Natural killer cell (primary cell): Measurements from ENCODE around the gene KCNK5. TPM values are rescaled to one million over a fixed set of nuclear protein-coding genes. Genes with fewer than 3 reads are reported as not detected.

Source experiments
- ATAC-seq, 3 donors: fragments of 150-1000 bp in 2 of 3; fragments of 200-7000 bp in 1 of 3; cut with Tn5 transposase; 1 replicate in 1 of 3; 2 replicates in 2 of 3; pipeline ENCODE4 v1.10.0; 2021; ENCODE audit warnings: mild to moderate bottlenecking in 2 of 3, moderate library complexity in 2 of 3
- DNase-seq, 2 donors: peaks; one replicate each; pipeline versions ENCODE4 v3.0.0 to v3.0.0-alpha.2; 2013 to 2021; ENCODE audit warnings: mixed read lengths in 1 of 2
- H3K27ac ChIP-seq: one replicate; pipeline ENCODE4 v1.5.1; 2013; ENCODE audit warnings: mild to moderate bottlenecking, low read length
- H3K27me3 ChIP-seq: one replicate; pipeline ENCODE4 v1.6.1; 2013; ENCODE audit warnings: low read length; ENCODE audit not compliant: control insufficient read depth, insufficient read depth
- H3K36me3 ChIP-seq: one replicate; pipeline ENCODE4 v1.6.1; 2013; ENCODE audit warnings: low read length; ENCODE audit not compliant: control insufficient read depth, insufficient read depth
- H3K4me1 ChIP-seq: one replicate; pipeline ENCODE4 v1.6.1; 2013; ENCODE audit warnings: low read length; ENCODE audit not compliant: control insufficient read depth, insufficient read depth
- H3K4me3 ChIP-seq: one replicate; pipeline ENCODE4 v1.5.1; 2013; ENCODE audit warnings: low read length
- H3K9me3 ChIP-seq: one replicate; pipeline ENCODE4 v1.6.1; 2013; ENCODE audit warnings: low read length; ENCODE audit not compliant: control insufficient read depth, insufficient read depth
- H3K27ac Mint-ChIP-seq, 2 donors: one replicate each; pipeline ENCODE4 v1.8.0; 2022; ENCODE audit warnings: mild to moderate bottlenecking in 2 of 2, mixed read lengths in 2 of 2, moderate library complexity in 1 of 2
- H3K27me3 Mint-ChIP-seq, 2 donors: one replicate each; pipeline ENCODE4 v1.8.0; 2022; ENCODE audit warnings: low read depth in 2 of 2, mixed read lengths in 2 of 2
- H3K36me3 Mint-ChIP-seq: one replicate; pipeline ENCODE4 v1.8.0; 2022; ENCODE audit warnings: mixed read lengths
- H3K4me1 Mint-ChIP-seq, 2 donors: one replicate each; pipeline ENCODE4 v1.8.0; 2022; ENCODE audit warnings: mixed read lengths in 2 of 2
- H3K4me3 Mint-ChIP-seq: one replicate; pipeline ENCODE4 v1.8.0; 2022; ENCODE audit warnings: mild to moderate bottlenecking, moderate library complexity, mixed read lengths
- H3K9me3 Mint-ChIP-seq, 2 donors: one replicate each; pipeline ENCODE4 v1.8.0; 2022; ENCODE audit warnings: mixed read lengths in 2 of 2
- CTCF ChIP-seq: fragments of 200-600 bp; IDR thresholded peaks from one replicate; pipeline ENCODE4 v1.8.0; 2022; ENCODE audit warnings: antibody characterized with exemption
- WGBS: methylation state at CpG from one replicate; pipeline ENCODE4 v1.1.7; 2013; ENCODE audit warnings: missing lambda C conversion rate; ENCODE audit not compliant: insufficient coverage; 5-methylcytosine and 5-hydroxymethylcytosine counted together
- intact Hi-C: fragments of 100-400 bp; cut with micrococcal nuclease; formaldehyde crosslinking; loops from one replicate; pipeline ENCODE4 v1.14.2; 2022
- total RNA-seq, 4 donors: library from RNA; stranded (reverse); fragments of 120-200 nt in 1 of 4; gene quantifications; one replicate each; pipeline versions ENCODE4 v1.2.3 to v1.2.4, GENCODE V29; 2013 to 2022

KCNK5 gene
- total RNA-seq, 3 donors from 2014 or later (not counting 1 experiment from before 2014, with no cell fraction given) = 0.16 to 0.50 TPM; not detected in 1

GRCh38 chr6:39204646-39205244, 24.5 kb downstream of the KCNK5 start:
- Histone ChIP-seq H3K4me1 (peaks cover 3% of the 10 kb centered on the region), H3K4me3 (no peak overlapping the region), H3K27ac (no peak overlapping the region), H3K27me3 (no peaks in the 10 kb centered on the region), H3K9me3 (no peaks in the 10 kb centered on the region), H3K36me3 (no peaks in the 10 kb centered on the region)
- intact Hi-C loops = no loop called here
- H3K9me3 Mint-ChIP-seq = no peaks in the 10 kb centered on the region
- TF ChIP-seq CTCF = no peak
- no peaks in the 10 kb centered on the region for H3K36me3 Mint-ChIP-seq
- H3K27me3 Mint-ChIP-seq = no peaks in the 10 kb centered on the region
- H3K4me3 Mint-ChIP-seq = no peak overlapping the region
- no peaks in the 10 kb centered on the region for H3K4me1 Mint-ChIP-seq
- ATAC-seq = no peak
- DNase-seq = no peak
- 88% methylated on average over 8 of the region's 8 CpGs for WGBS
- no peak overlapping the region for H3K27ac Mint-ChIP-seq

- no peaks in the 10 kb centered on the region for H3K27me3 ChIP-seq
- no peaks in the 10 kb centered on the region for H3K9me3 Mint-ChIP-seq
- H3K4me1 Mint-ChIP-seq = no peaks in the 10 kb centered on the region
- H3K27me3 Mint-ChIP-seq = no peaks in the 10 kb centered on the region
- no peaks in the 10 kb centered on the region for H3K9me3 ChIP-seq
- no peak overlapping the region for H3K4me3 ChIP-seq
- H3K4me1 ChIP-seq = no peaks in the 10 kb centered on the region
- ATAC-seq (no peak), DNase-seq (no peak)
- intact Hi-C loops = no loop called here
- H3K27ac ChIP-seq = no peak overlapping the region
- no peak for TF ChIP-seq CTCF
- H3K27ac Mint-ChIP-seq = no peak overlapping the region
- no peak overlapping the region for H3K4me3 Mint-ChIP-seq
- no peaks in the 10 kb centered on the region for H3K36me3 ChIP-seq
- 99% methylated on average over 4 of the region's 4 CpGs for WGBS
- no peaks in the 10 kb centered on the region for H3K36me3 Mint-ChIP-seq
Observed at GRCh38 chr6:39204160-39204495, 25.1 kb downstream of the KCNK5 start.

- Histone ChIP-seq H3K4me1 (no peaks in the 10 kb centered on the region), H3K36me3 (no peaks in the 10 kb centered on the region), H3K27me3 (no peaks in the 10 kb centered on the region), H3K4me3 (no peak overlapping the region), H3K27ac (no peak overlapping the region), H3K9me3 (no peaks in the 10 kb centered on the region)
- ATAC-seq = no peak
- no peaks in the 10 kb centered on the region for H3K36me3 Mint-ChIP-seq
- WGBS = 85% methylated on average over 11 of the region's 12 CpGs
- no peak overlapping the region for H3K4me3 Mint-ChIP-seq
- TF ChIP-seq CTCF = no peak
- no peaks in the 10 kb centered on the region for H3K9me3 Mint-ChIP-seq
- no peak for DNase-seq
- H3K27me3 Mint-ChIP-seq = no peaks in the 10 kb centered on the region
- H3K4me1 Mint-ChIP-seq = no peaks in the 10 kb centered on the region
- no peak overlapping the region for H3K27ac Mint-ChIP-seq
- intact Hi-C loops = no loop called here
Observed at GRCh38 chr6:39203436-39204159, 25.7 kb downstream of the KCNK5 start.

- no peaks in the 10 kb centered on the region for H3K36me3 Mint-ChIP-seq
- Histone ChIP-seq H3K4me1 (peaks cover 3% of the 10 kb centered on the region), H3K36me3 (no peaks in the 10 kb centered on the region), H3K27ac (no peak overlapping the region), H3K9me3 (no peaks in the 10 kb centered on the region), H3K4me3 (no peak overlapping the region), H3K27me3 (no peaks in the 10 kb centered on the region)
- no peak overlapping the region for H3K4me3 Mint-ChIP-seq
- no peaks in the 10 kb centered on the region for H3K27me3 Mint-ChIP-seq
- intact Hi-C loops = no loop called here
- WGBS = 94% methylated on average over 4 of the region's 4 CpGs
- no peaks in the 10 kb centered on the region for H3K4me1 Mint-ChIP-seq
- H3K27ac Mint-ChIP-seq = no peak overlapping the region
- H3K9me3 Mint-ChIP-seq = no peaks in the 10 kb centered on the region
- ATAC-seq (no peak), DNase-seq (no peak)
- no peak for TF ChIP-seq CTCF
Observed at GRCh38 chr6:39202166-39202565, 27.1 kb downstream of the KCNK5 start.
